Measurements from ENCODE around the gene FAM53B.
"Not testable (repeated sequence)": the region's sequence is repeated elsewhere in the genome, so short reads cannot be mapped to it uniquely, and the experiment has no call there.

The FAM53B gene

DNA sequence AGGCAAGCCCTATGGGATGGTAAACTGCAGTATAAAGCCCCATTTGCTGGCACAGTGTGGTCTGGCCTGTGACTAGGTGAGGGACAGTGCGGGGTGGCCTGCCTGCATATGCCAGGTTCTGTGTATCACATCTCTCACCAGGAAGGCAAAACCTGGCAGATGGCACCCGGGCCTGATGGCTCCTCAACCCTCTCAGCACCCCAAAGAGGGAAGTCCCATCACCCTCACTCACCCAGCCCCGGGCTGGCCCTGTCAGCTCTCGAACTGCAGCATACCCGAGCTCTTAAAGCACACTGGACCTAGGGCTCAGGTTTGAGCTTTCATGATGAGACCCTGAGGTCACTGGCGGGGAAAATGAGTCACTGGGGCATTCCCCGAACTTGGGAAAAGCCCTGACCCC, 152.1 kb downstream of the FAM53B start:
- H3K27me3 ChIP-seq (ENCODE audit: control insufficient read depth, insufficient read depth, low read length, poor library complexity, severe bottlenecking), result no peaks in the 10 kb centered on the region

DNA sequence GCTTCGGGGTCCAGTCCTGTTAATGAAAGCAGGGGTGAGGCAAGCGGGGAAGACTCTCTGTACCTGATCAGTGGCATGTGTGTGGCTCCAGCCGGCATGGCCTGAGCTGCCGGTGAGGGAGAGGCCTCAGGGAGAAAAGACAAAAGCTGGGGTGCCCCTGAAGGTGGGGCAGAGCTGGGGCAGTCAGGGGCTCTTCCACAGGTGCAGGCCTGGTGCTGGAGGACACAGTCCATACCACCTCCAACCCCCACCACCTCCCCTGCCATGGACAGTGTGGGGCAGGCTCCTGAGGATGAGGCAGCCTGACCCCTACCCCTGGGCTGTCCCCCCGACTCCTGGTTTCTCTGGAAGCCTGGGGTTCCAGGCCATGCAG, 153.1 kb downstream of the FAM53B start:
- WGBS, 2 experiments, result 84 to 93% methylated on average over 4 to 5 of the region's 5 CpGs

More for the DNA sequence above, 152.1 kb downstream of the FAM53B start:
- no peaks in the 10 kb centered on the region for H3K9me3 ChIP-seq (ENCODE audit: control insufficient read depth, low read length)
- H3K36me3 ChIP-seq (ENCODE audit: control insufficient read depth, insufficient read depth, low read length), result no peaks in the 10 kb centered on the region
- 92 to 95% methylated on average over 7 of the region's 7 CpGs for WGBS, 2 experiments
- no peak overlapping the region for H3K27ac ChIP-seq (ENCODE audit: insufficient read depth, low read depth, low read length, poor library complexity, severe bottlenecking)
- no peak overlapping the region for H3K4me3 ChIP-seq (ENCODE audit: insufficient read depth, low read depth, low read length)
- H3K4me1 ChIP-seq (ENCODE audit: control insufficient read depth, insufficient read depth, low read length), result peaks cover 9% of the 10 kb centered on the region

GRCh38 chr10:124590216-124591122, 153.7 kb downstream of the FAM53B start:
- Histone ChIP-seq H3K9me3 (ENCODE audit: control insufficient read depth, low read length) (no peaks in the 10 kb centered on the region), H3K4me1 (ENCODE audit: control insufficient read depth, insufficient read depth, low read length) (peaks cover 9% of the 10 kb centered on the region), H3K27me3 (ENCODE audit: control insufficient read depth, insufficient read depth, low read length, poor library complexity, severe bottlenecking) (no peaks in the 10 kb centered on the region), H3K4me3 (ENCODE audit: insufficient read depth, low read depth, low read length) (no peak overlapping the region), H3K27ac (ENCODE audit: insufficient read depth, low read depth, low read length, poor library complexity, severe bottlenecking) (no peak overlapping the region), H3K36me3 (ENCODE audit: control insufficient read depth, insufficient read depth, low read length) (no peaks in the 10 kb centered on the region)
- WGBS, 2 experiments, result 89 to 91% methylated on average over 23 of the region's 23 CpGs

More for the DNA sequence above, 153.1 kb downstream of the FAM53B start:
- Histone ChIP-seq H3K4me1 (ENCODE audit: control insufficient read depth, insufficient read depth, low read length) (peaks cover 9% of the 10 kb centered on the region), H3K4me3 (ENCODE audit: insufficient read depth, low read depth, low read length) (no peak overlapping the region), H3K27ac (ENCODE audit: insufficient read depth, low read depth, low read length, poor library complexity, severe bottlenecking) (no peak overlapping the region), H3K27me3 (ENCODE audit: control insufficient read depth, insufficient read depth, low read length, poor library complexity, severe bottlenecking) (no peaks in the 10 kb centered on the region), H3K36me3 (ENCODE audit: control insufficient read depth, insufficient read depth, low read length) (no peaks in the 10 kb centered on the region), H3K9me3 (ENCODE audit: control insufficient read depth, low read length) (no peaks in the 10 kb centered on the region)

DNA sequence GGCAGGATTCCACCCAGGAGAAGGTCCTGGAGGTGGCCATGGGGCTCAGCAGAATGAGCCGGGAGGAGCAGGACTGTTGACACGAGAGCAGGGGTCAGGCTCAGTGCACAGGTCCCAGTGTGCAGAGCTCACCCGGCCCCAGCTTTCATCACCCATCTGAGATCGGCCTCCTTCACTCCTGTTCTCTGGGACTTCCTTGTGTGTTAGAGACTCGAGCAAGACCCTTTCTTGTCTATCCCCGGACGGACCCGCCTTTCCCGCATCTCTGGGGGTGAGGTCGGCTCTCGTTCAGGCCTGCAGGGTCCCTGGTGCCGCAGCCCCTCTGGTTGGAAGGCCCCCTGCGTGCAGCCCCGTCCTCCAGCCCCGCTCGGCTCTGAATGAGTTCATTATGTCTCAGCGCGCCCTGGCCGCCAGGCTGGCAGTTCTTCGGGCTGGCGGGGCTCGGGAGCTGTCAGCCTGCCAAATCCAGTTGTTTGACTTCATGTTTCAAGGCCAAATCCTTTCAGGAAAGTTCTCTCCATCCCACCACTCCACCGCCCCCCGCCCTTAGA, 154.6 kb downstream of the FAM53B start:
- Histone ChIP-seq H3K4me3 (ENCODE audit: insufficient read depth, low read depth, low read length) (no peak overlapping the region), H3K36me3 (ENCODE audit: control insufficient read depth, insufficient read depth, low read length) (no peaks in the 10 kb centered on the region), H3K27ac (ENCODE audit: insufficient read depth, low read depth, low read length, poor library complexity, severe bottlenecking) (no peak overlapping the region), H3K9me3 (ENCODE audit: control insufficient read depth, low read length) (no peaks in the 10 kb centered on the region), H3K4me1 (ENCODE audit: control insufficient read depth, insufficient read depth, low read length) (peaks cover 9% of the 10 kb centered on the region), H3K27me3 (ENCODE audit: control insufficient read depth, insufficient read depth, low read length, poor library complexity, severe bottlenecking) (no peaks in the 10 kb centered on the region)
- 86 to 87% methylated on average over 24 of the region's 24 CpGs for WGBS, 2 experiments

GRCh38 chr10:124588736-124589490, 155.3 kb downstream of the FAM53B start:
- Histone ChIP-seq H3K9me3 (ENCODE audit: control insufficient read depth, low read length) (no peaks in the 10 kb centered on the region), H3K4me1 (ENCODE audit: control insufficient read depth, insufficient read depth, low read length) (peaks cover 9% of the 10 kb centered on the region), H3K36me3 (ENCODE audit: control insufficient read depth, insufficient read depth, low read length) (no peaks in the 10 kb centered on the region), H3K27ac (ENCODE audit: insufficient read depth, low read depth, low read length, poor library complexity, severe bottlenecking) (no peak overlapping the region), H3K27me3 (ENCODE audit: control insufficient read depth, insufficient read depth, low read length, poor library complexity, severe bottlenecking) (no peaks in the 10 kb centered on the region), H3K4me3 (ENCODE audit: insufficient read depth, low read depth, low read length) (no peak overlapping the region)
- 87 to 89% methylated on average over 15 of the region's 15 CpGs for WGBS, 2 experiments

DNA sequence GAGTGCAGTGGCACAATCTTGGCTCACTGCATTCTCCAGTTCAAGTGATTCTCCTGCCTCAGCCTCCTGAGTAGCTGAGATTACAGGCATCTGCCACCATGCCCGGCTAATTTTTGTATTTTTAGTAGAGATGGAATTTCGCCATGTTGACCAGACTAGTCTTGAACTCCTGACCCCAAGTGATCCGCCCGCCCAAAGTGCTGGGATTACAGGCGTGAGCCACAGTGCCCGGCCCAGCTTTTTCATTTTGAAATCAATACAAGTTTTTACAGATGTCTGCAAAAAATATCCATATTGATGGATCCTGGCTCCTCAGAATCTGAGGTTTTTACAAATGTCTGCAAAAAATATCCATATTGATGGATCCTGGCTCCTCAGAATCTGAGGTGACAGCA, 155.8 kb downstream of the FAM53B start:
- not testable (repeated sequence) for H3K9me3 ChIP-seq (ENCODE audit: control insufficient read depth, low read length); H3K4me1 ChIP-seq (ENCODE audit: control insufficient read depth, insufficient read depth, low read length); H3K27ac ChIP-seq (ENCODE audit: insufficient read depth, low read depth, low read length, poor library complexity, severe bottlenecking); H3K36me3 ChIP-seq (ENCODE audit: control insufficient read depth, insufficient read depth, low read length); H3K4me3 ChIP-seq (ENCODE audit: insufficient read depth, low read depth, low read length); H3K27me3 ChIP-seq (ENCODE audit: control insufficient read depth, insufficient read depth, low read length, poor library complexity, severe bottlenecking)
- WGBS, 2 experiments, result 91 to 92% methylated on average over 6 of the region's 6 CpGs

GRCh38 chr10:124587811-124588211, 156.4 kb downstream of the FAM53B start:
- Histone ChIP-seq H3K27me3 (ENCODE audit: control insufficient read depth, insufficient read depth, low read length, poor library complexity, severe bottlenecking) (no peaks in the 10 kb centered on the region), H3K9me3 (ENCODE audit: control insufficient read depth, low read length) (no peaks in the 10 kb centered on the region), H3K27ac (ENCODE audit: insufficient read depth, low read depth, low read length, poor library complexity, severe bottlenecking) (no peak overlapping the region), H3K4me1 (ENCODE audit: control insufficient read depth, insufficient read depth, low read length) (peaks cover 9% of the 10 kb centered on the region), H3K36me3 (ENCODE audit: control insufficient read depth, insufficient read depth, low read length) (no peaks in the 10 kb centered on the region), H3K4me3 (ENCODE audit: insufficient read depth, low read depth, low read length) (no peak overlapping the region)
- WGBS, 2 experiments, result 94 to 95% methylated on average over 11 of the region's 11 CpGs

DNA sequence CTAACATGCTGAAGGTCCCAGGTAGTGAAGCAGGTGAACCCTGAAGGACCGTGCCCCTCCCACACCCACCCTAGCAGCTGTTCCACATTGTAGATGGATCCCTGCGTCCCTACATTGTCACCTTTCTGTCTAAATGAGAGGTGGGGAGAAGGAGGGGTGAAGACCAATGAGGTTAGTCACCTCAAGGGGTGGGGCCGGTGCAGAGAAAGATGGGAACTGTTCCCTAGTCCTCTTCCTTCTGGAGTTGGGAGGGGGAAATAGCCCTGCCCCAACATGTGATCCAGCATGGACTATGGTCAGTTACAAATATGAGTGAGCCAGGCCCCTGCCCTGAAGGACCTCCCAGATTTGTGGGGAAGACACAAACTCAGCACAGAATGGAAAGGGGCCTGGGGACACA, 158.0 kb downstream of the FAM53B start:
- Histone ChIP-seq H3K27ac (ENCODE audit: insufficient read depth, low read depth, low read length, poor library complexity, severe bottlenecking) (no peak overlapping the region), H3K4me3 (ENCODE audit: insufficient read depth, low read depth, low read length) (no peak overlapping the region), H3K4me1 (ENCODE audit: control insufficient read depth, insufficient read depth, low read length) (peaks cover 9% of the 10 kb centered on the region), H3K27me3 (ENCODE audit: control insufficient read depth, insufficient read depth, low read length, poor library complexity, severe bottlenecking) (no peaks in the 10 kb centered on the region), H3K36me3 (ENCODE audit: control insufficient read depth, insufficient read depth, low read length) (no peaks in the 10 kb centered on the region), H3K9me3 (ENCODE audit: control insufficient read depth, low read length) (no peaks in the 10 kb centered on the region)
- 90 to 95% methylated on average over 3 of the region's 3 CpGs for WGBS, 2 experiments

- no peaks in the 10 kb centered on the region for H3K27me3 ChIP-seq (ENCODE audit: control insufficient read depth, insufficient read depth, low read length, poor library complexity, severe bottlenecking)
- H3K4me3 ChIP-seq (ENCODE audit: insufficient read depth, low read depth, low read length), result no peak overlapping the region
- H3K4me1 ChIP-seq (ENCODE audit: control insufficient read depth, insufficient read depth, low read length), result no peaks in the 10 kb centered on the region
- H3K36me3 ChIP-seq (ENCODE audit: control insufficient read depth, insufficient read depth, low read length), result no peaks in the 10 kb centered on the region
- no peaks in the 10 kb centered on the region for H3K9me3 ChIP-seq (ENCODE audit: control insufficient read depth, low read length)
- WGBS, 2 experiments, result 90 to 91% methylated on average over 16 of the region's 16 CpGs
- no peak overlapping the region for H3K27ac ChIP-seq (ENCODE audit: insufficient read depth, low read depth, low read length, poor library complexity, severe bottlenecking)
Measured at GRCh38 chr10:124579011-124579399, 165.2 kb downstream of the FAM53B start.

All from ectodermal cell (in vitro differentiated cells).